ENCODE measurements around the gene UGT1A8. TPM values are rescaled to one million over a fixed set of nuclear protein-coding genes. Genes with fewer than 3 reads are reported as not detected.

UGT1A8 gene
- total RNA-seq, 4 donors from 2014 or later: not detected

GRCh38 chr2:233799087-233799665 is 181.7 kb downstream of the UGT1A8 start:
- TF ChIP-seq POLR2AphosphoS5 (IDR thresholded peaks at IDR 0.05) (no peak), POLR2A (IDR thresholded peaks at IDR 0.05; ENCODE audit: low read depth) (no peak), EP300 (IDR thresholded peaks at IDR 0.05) (no peak)
- Histone ChIP-seq H3K4me3 (no peak overlapping the region), H3K9me3 (no peaks in the 10 kb centered on the region), H3K27me3 (no peaks in the 10 kb centered on the region), H3K4me1 (no peaks in the 10 kb centered on the region), H3K36me3 (no peaks in the 10 kb centered on the region), H3K27ac (replicated peaks in 1 of 4) (no peak overlapping the region)
- WGBS: 56% methylated on average over 7 of the region's 7 CpGs
- DNase-seq (ENCODE audit: extremely low spot score): no peak
- intact Hi-C loops (cut with DNase I): no loop called here

DNA sequence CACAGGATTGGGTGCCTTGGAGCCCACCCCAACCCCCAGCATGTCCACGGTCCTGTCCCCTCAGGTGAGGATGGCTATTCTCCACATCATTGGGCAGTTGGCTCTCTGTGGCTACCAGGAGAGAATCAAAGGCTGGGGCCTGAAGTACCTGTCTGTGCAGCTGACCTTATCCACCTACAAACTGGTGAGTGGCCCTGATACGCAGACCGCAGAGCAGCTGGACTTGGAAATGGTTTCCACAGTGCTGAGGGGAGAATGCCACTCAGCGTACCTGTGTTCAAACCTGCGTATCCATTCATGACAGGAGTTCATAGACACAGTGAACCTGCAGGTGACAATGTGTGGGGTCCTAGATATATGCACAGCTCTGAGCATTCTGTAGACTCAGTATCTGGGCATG is 182.3 kb downstream of the UGT1A8 start:
- Histone ChIP-seq H3K36me3 (no peaks in the 10 kb centered on the region), H3K27me3 (no peaks in the 10 kb centered on the region), H3K27ac (replicated peaks in 1 of 4) (no peak overlapping the region), H3K4me3 (no peak overlapping the region), H3K4me1 (no peaks in the 10 kb centered on the region), H3K9me3 (no peaks in the 10 kb centered on the region)
- WGBS: 48% methylated on average over 5 of the region's 5 CpGs
- no peak for DNase-seq (ENCODE audit: extremely low spot score)
- intact Hi-C loops (cut with DNase I): no loop called here
- TF ChIP-seq POLR2A (IDR thresholded peaks at IDR 0.05; ENCODE audit: low read depth): no peak
- TF ChIP-seq CTCF (IDR thresholded peaks at IDR 0.05): no peak
- no peak for TF ChIP-seq POLR2AphosphoS5 (IDR thresholded peaks at IDR 0.05)
- TF ChIP-seq EP300 (IDR thresholded peaks at IDR 0.05): no peak

- 93% methylated on average over 7 of the region's 7 CpGs for WGBS
- no peak for DNase-seq (ENCODE audit: extremely low spot score)
- Histone ChIP-seq H3K36me3 (no peaks in the 10 kb centered on the region), H3K4me1 (no peaks in the 10 kb centered on the region), H3K27me3 (no peaks in the 10 kb centered on the region), H3K9me3 (no peaks in the 10 kb centered on the region), H3K4me3 (no peak overlapping the region), H3K27ac (replicated peaks in 1 of 4) (no peak overlapping the region)
- TF ChIP-seq POLR2A (IDR thresholded peaks at IDR 0.05; ENCODE audit: low read depth) (no peak), EP300 (IDR thresholded peaks at IDR 0.05) (no peak), CTCF (IDR thresholded peaks at IDR 0.05) (no peak), POLR2AphosphoS5 (IDR thresholded peaks at IDR 0.05) (no peak)
- intact Hi-C loops (cut with DNase I): no loop called here
Observed at GRCh38 chr2:233800208-233800607, 182.8 kb downstream of the UGT1A8 start.

GRCh38 chr2:233801357-233802131 is 184.1 kb downstream of the UGT1A8 start:
- TF ChIP-seq POLR2AphosphoS5 (IDR thresholded peaks at IDR 0.05): no peak
- TF ChIP-seq CTCF (IDR thresholded peaks at IDR 0.05): no peak
- TF ChIP-seq EP300 (IDR thresholded peaks at IDR 0.05): no peak
- no peak for TF ChIP-seq POLR2A (IDR thresholded peaks at IDR 0.05; ENCODE audit: low read depth)
- H3K4me1 ChIP-seq: no peaks in the 10 kb centered on the region
- H3K27me3 ChIP-seq: no peaks in the 10 kb centered on the region
- H3K27ac ChIP-seq (replicated peaks in 1 of 4): no peak overlapping the region
- H3K4me3 ChIP-seq: no peak overlapping the region
- intact Hi-C loops (cut with DNase I): no loop called here
- DNase-seq (ENCODE audit: extremely low spot score): peak; percentile 55
- H3K36me3 ChIP-seq: no peaks in the 10 kb centered on the region
- H3K9me3 ChIP-seq: no peaks in the 10 kb centered on the region
- WGBS: 82% methylated on average over 9 of the region's 9 CpGs

- Histone ChIP-seq H3K9me3 (no peaks in the 10 kb centered on the region), H3K4me1 (no peaks in the 10 kb centered on the region), H3K36me3 (no peaks in the 10 kb centered on the region), H3K27ac (replicated peaks in 1 of 4) (no peak overlapping the region), H3K4me3 (no peak overlapping the region), H3K27me3 (peaks cover 0 to under 1% (median 0%) of the 10 kb centered on the region in 4 donors)
- intact Hi-C loops (cut with DNase I): no loop called here
- 86% methylated on average over 2 of the region's 3 CpGs for WGBS
- peak; percentile 74 for DNase-seq (ENCODE audit: extremely low spot score)
- TF ChIP-seq CTCF (IDR thresholded peaks at IDR 0.05) (no peak), POLR2AphosphoS5 (IDR thresholded peaks at IDR 0.05) (no peak), POLR2A (IDR thresholded peaks at IDR 0.05; ENCODE audit: low read depth) (no peak), EP300 (IDR thresholded peaks at IDR 0.05) (no peak)
Observed at GRCh38 chr2:233802132-233802815, 184.8 kb downstream of the UGT1A8 start.

Measured in esophagus muscularis mucosa (tissue), 4 donors.